ENCODE data around the gene MS4A4E. TPM values are rescaled to one million over a fixed set of nuclear protein-coding genes. Genes with fewer than 3 reads are reported as not detected.
"Not testable (repeated sequence)": the region's sequence is repeated elsewhere in the genome, so short reads cannot be mapped to it uniquely, and the experiment has no call there.

Gene MS4A4E
- 0.33 TPM in 1 of 2 replicates, not detected in the other for total RNA-seq (ENCODE audit: low replicate concordance)
- long read RNA-seq, result 0 reads

DNA sequence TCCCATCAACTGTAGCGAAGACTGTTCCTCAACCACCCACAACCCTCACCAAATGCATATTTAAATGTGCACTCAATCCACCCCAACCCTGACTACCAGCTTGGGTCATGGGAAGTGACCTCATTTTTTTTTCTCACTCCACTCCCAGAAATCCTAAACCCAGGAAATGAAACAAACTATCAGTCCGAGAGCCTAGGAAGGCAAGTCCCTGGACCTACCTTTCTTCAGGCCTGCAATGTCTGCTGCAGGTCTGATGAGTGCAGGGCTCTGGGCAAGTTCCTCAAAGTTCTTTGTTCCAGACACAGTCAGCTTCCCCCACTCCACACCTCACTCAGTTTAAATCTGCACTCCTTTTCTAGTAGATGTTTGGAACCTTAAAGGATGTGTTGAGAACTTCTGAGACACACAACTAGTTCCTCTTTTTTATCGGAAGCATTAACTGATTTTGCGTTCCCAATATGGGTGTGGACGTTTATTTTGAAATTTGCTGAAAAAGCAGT, at the start of gene MS4A4E:
TSS of gene MS4A4E (minus strand) at position 398 of the 500 bp plus-strand sequence. CDS start 13,082 bp downstream, outside the sequence.
- TF ChIP-seq, protein P1, sequence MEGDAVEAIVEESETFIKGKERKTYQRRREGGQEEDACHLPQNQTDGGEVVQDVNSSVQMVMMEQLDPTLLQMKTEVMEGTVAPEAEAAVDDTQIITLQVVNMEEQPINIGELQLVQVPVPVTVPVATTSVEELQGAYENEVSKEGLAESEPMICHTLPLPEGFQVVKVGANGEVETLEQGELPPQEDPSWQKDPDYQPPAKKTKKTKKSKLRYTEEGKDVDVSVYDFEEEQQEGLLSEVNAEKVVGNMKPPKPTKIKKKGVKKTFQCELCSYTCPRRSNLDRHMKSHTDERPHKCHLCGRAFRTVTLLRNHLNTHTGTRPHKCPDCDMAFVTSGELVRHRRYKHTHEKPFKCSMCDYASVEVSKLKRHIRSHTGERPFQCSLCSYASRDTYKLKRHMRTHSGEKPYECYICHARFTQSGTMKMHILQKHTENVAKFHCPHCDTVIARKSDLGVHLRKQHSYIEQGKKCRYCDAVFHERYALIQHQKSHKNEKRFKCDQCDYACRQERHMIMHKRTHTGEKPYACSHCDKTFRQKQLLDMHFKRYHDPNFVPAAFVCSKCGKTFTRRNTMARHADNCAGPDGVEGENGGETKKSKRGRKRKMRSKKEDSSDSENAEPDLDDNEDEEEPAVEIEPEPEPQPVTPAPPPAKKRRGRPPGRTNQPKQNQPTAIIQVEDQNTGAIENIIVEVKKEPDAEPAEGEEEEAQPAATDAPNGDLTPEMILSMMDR (conservative IDR thresholded peaks at IDR 0.05), result no peak
- Mint-ChIP-seq H3K4me1 (ENCODE audit: unreplicated experiment) (no peaks in the 10 kb centered on the region), H3K27me3 (peaks cover 5% of the 10 kb centered on the region), H3K4me3 (no peak within 1 kb of the TSS), H3K9me3 (no peaks in the 10 kb centered on the region), H3K27ac (no peak within 1 kb of the TSS), H3K36me3 (no peaks in the 10 kb centered on the region)
- no peak for DNase-seq (ENCODE audit: extremely low spot score, unreplicated experiment)

DNA sequence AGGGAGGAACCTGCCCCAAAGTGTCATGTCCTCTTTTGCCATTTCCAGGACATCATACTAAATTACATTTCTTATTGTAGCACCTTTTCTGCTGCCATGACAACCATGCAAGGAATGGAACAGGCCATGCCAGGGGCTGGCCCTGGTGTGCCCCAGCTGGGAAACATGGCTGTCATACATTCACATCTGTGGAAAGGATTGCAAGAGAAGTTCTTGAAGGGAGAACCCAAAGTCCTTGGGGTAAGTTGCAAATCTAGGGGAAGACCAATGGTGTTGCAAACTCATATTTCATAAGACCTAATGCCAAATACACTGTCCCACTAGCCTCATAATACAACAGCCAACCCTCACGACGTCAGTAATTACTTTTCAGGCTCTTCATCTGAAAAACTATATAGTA, 49.2 kb upstream of the MS4A4E start:
- TF ChIP-seq, protein P1 (conservative IDR thresholded peaks at IDR 0.05), result no peak
- DNase-seq (ENCODE audit: extremely low spot score, unreplicated experiment), result no peak
- H3K4me1 Mint-ChIP-seq (ENCODE audit: unreplicated experiment), result no peaks in the 10 kb centered on the region
- no peak overlapping the region for H3K4me3 Mint-ChIP-seq
- no peak overlapping the region for H3K27ac Mint-ChIP-seq
- no peaks in the 10 kb centered on the region for H3K36me3 Mint-ChIP-seq
- no peaks in the 10 kb centered on the region for H3K27me3 Mint-ChIP-seq
- H3K9me3 Mint-ChIP-seq, result no peaks in the 10 kb centered on the region

DNA sequence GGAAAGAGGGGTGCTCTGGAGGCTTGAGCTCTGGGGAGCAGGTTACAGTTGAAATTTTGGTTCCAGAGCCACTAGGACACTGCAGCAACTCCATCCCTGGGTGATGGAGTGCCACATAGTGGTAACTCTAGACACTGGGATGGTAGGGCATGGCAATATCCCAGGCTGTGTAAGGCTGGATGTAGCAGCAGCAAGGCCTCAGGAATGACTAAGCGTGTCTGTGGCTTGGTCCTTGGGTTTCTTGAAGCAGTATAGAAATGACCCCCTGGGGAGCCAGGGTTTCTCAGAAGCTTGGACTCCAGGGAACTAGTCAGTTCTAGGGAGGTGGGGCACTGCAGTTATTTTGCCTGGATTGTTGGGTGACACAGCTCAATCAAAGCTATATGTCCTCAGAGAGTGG, 45.6 kb upstream of the MS4A4E start:
- Mint-ChIP-seq H3K4me3 (no peak overlapping the region), H3K9me3 (no peaks in the 10 kb centered on the region), H3K36me3 (no peaks in the 10 kb centered on the region), H3K27ac (no peak overlapping the region), H3K4me1 (ENCODE audit: unreplicated experiment) (no peaks in the 10 kb centered on the region), H3K27me3 (no peaks in the 10 kb centered on the region)
- no peak for DNase-seq (ENCODE audit: extremely low spot score, unreplicated experiment)
- TF ChIP-seq, protein P1 (conservative IDR thresholded peaks at IDR 0.05), result no peak

DNA sequence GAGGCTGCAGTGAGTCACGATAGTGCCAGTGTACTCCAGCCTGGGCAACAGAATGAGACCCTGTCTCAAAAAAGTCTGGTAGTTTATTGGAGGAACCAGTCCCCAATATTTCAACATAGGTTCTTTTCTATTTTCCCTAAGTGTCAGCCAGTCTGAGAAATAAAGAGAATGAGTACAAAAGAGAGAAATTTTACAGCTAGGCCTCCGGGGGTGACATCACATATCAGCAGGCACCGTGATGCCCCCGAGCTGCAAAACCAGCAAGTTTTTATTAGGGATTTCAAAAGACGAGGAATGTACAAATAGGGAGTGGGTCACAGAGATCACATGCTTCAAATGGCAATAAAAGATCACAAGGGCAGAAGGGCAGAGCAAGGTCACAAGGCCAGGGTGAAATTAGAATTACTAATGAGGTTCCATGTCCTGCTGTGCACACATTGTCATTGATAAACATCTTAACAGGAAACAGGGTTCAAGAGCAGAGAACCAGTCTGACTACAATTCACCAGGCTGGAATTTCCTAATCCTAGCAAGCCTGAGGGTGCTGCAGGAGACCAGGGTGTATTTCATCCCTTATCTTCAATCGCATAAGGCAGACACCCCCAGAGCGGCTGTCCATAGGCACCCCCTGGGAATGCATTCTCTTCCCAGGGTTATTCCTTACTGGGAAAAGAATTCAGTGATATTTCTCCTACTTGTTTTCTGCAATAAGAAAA, 42.6 kb upstream of the MS4A4E start:
- not testable (repeated sequence) for H3K4me3 Mint-ChIP-seq

DNA sequence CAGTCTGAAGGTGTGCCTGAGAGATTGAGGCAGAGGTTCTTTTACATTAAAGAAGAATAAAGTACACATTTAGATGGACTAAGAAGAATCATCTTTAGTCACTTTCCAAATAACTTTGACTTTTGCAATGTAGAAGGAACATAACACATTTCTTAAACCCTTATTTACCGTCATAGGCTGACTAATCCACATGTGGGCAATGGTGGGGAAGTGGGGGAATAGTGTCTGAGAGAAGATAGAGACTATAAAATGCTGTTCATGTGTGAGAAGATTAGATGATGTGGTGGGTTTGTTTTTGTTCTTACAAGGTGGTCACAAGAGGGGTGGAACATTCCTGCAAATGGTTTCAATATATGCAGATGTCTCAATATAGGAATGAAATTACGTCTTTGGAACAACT, 39.3 kb upstream of the MS4A4E start:
- H3K4me1 Mint-ChIP-seq (ENCODE audit: unreplicated experiment), result no peaks in the 10 kb centered on the region
- TF ChIP-seq, protein P1 (conservative IDR thresholded peaks at IDR 0.05), result no peak
- H3K36me3 Mint-ChIP-seq, result no peaks in the 10 kb centered on the region
- no peaks in the 10 kb centered on the region for H3K27me3 Mint-ChIP-seq
- no peak for DNase-seq (ENCODE audit: extremely low spot score, unreplicated experiment)
- H3K27ac Mint-ChIP-seq, result no peak overlapping the region
- H3K9me3 Mint-ChIP-seq, result no peaks in the 10 kb centered on the region
- no peak overlapping the region for H3K4me3 Mint-ChIP-seq

More for the DNA sequence above, 42.6 kb upstream of the MS4A4E start:
- H3K9me3 Mint-ChIP-seq; H3K36me3 Mint-ChIP-seq; DNase-seq (ENCODE audit: extremely low spot score, unreplicated experiment); H3K4me1 Mint-ChIP-seq (ENCODE audit: unreplicated experiment); H3K27ac Mint-ChIP-seq; H3K27me3 Mint-ChIP-seq: not testable (repeated sequence)

DNA sequence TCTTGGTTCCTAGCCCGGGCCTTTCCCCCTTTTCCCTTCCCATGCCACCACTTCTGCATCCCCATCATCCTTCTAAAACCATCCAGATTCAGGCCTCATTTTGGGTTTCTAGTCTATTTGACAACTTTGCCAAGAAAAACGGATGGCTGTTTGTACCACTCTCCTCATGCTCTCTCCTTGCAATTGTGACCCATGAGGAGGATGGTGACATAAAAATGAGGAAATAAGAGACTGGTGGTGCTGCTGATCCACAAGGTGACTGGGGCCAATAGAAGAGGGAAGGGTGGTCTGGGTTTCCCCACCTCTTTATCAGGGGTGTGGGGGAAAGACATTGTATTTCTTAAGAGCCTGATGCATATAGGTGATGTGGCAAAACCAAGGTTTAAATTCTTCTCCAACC, 38.5 kb upstream of the MS4A4E start:
- no peak overlapping the region for H3K27ac Mint-ChIP-seq
- TF ChIP-seq, protein P1 (conservative IDR thresholded peaks at IDR 0.05), result no peak
- H3K27me3 Mint-ChIP-seq, result no peaks in the 10 kb centered on the region
- DNase-seq (ENCODE audit: extremely low spot score, unreplicated experiment), result no peak
- no peaks in the 10 kb centered on the region for H3K9me3 Mint-ChIP-seq
- no peaks in the 10 kb centered on the region for H3K36me3 Mint-ChIP-seq
- no peak overlapping the region for H3K4me3 Mint-ChIP-seq
- H3K4me1 Mint-ChIP-seq (ENCODE audit: unreplicated experiment), result no peaks in the 10 kb centered on the region
